Omental fat pad (tissue), 4 donors: Measurements from ENCODE around the gene TTLL5. TPM values are rescaled to one million over a fixed set of nuclear protein-coding genes. Genes with fewer than 3 reads are reported as not detected.
A peak's percentile ranks its signal among the peaks of the same experiment; 100 is the strongest.

Experiments used
- ATAC-seq: fragments of 150-250 bp; one replicate; pipeline ENCODE4 v1.9.1; 2016; ENCODE audit warnings: mild to moderate bottlenecking, moderate library complexity; ENCODE audit not compliant: low FRiP score
- DNase-seq: peaks from one replicate; pipeline ENCODE4 v3.0.0-alpha.2; 2019; ENCODE audit warnings: low spot score
- CTCF ChIP-seq, 3 donors: fragments of 450-650 bp; IDR thresholded peaks; one replicate each; pipeline ENCODE4 v1.5.1; 2016 to 2017; ENCODE audit warnings: antibody characterized with exemption in 3 of 3, mild to moderate bottlenecking in 3 of 3, moderate library complexity in 2 of 3
- total RNA-seq, 4 donors: library from RNA; depleted of rRNA; stranded (reverse); fragments of >200 nt; gene quantifications; one replicate each; pipeline ENCODE4 v1.1.0, GENCODE V29; 2016

Gene TTLL5
- total RNA-seq, 4 donors from 2014 or later, result 17.3 to 28.2 (median 22.2) TPM

DNA sequence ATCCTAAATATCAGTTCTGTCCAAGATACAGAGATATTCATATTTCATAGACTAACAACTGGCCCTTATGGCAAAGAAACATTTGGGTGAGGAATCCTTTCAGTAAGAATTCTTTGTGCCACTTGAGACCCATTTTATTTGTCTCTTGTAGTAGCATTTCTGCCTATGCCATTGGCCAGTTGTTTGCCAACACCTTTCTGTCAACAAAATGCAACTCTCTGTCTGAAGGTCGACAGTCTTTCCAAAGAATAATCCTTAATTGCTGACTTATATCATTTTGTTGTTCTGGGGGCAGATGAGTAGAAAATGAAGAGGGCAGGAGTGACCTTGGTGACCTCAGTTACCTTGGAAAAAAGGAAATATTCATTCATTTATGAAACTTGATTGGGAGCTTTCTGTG is 335.4 kb downstream of the TTLL5 start:
- TF ChIP-seq CTCF (IDR thresholded peaks at IDR 0.05), result no peak
- DNase-seq (no peak), ATAC-seq (no peak)

DNA sequence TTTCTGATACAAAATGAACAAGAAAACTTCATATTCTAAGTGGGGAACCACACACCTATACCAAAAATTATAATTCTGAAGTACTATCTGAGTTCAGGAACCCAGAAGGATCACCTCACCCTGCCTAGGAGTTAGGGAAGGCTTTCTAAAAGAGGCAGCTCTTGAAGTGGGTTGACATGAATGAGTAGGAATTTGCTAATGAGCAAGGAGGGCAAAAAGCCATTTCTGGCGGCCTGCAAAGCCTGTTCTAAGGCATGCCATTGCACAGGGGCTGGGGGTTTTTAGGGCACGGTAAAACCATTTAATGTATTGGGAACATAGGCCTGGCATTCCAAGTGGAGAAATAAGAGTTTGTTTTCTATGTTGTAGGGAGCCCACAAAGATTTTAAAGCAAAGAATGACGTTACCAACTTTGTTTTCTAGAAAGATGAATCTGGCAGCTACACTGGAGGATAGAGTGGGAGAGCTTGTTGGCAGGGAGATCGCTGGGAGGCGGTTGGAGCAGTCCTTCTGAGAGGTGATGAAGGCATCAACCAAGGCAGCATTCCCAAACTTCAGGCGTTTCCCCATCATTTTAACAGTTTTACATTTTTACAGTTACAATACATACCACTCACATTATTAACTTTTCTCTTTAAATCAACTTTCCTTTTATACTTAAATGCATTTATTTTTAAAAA is 338.6 kb downstream of the TTLL5 start:
- DNase-seq (no peak), ATAC-seq (peak; percentile 52)
- TF ChIP-seq CTCF (IDR thresholded peaks at IDR 0.05), result no peak

DNA sequence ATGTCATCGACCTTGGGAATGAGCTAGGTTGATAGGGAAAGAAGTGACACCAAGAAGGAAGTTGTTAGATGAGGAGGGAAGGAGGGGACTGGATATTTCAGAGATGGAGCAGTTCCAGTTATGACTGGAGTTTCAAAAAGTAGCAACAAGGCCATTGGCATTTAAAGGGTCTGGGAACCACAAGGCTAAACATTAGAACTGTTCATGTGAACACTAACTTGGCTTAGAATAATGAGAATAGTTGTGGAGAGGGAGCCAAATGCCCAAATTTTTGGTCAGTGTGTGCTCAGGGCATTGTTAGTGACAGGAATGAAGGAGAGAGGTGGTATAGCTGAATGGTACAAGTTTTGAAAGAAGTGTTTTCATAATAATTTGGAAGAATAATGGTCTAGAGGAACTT is 341.3 kb downstream of the TTLL5 start:
- ATAC-seq (no peak), DNase-seq (no peak)
- no peak for TF ChIP-seq CTCF (IDR thresholded peaks at IDR 0.05)

Other genes with a start within 250 kb of the TTLL5 start
- gene JDP2, start 233.2 kb upstream of the TTLL5 start, total RNA-seq, result 100 to 1,000 TPM in 1 of 4 donors, 10 to 100 TPM in 3; 59.7 to 141 (median 78.4) TPM
- 10 to 100 TPM in 3 of 4 donors, 1 to 10 TPM in 1; 8.2 to 22.8 (median 12.9) TPM for gene BATF, start 138.8 kb upstream of the TTLL5 start, total RNA-seq
- gene FLVCR2, start 82.6 kb upstream of the TTLL5 start, total RNA-seq, result 10 to 100 TPM in 3 of 4 donors, 1 to 10 TPM in 1; 5.8 to 25.6 (median 11.8) TPM
- 1 to 10 TPM; 3.6 to 5.5 (median 5.1) TPM for gene ERG28, start 370 bp upstream of the TTLL5 start, total RNA-seq